HG02943 (cell line): Measurements from ENCODE around the gene DNAI1.

Source experiments
- ATAC-seq: cut with Tn5 transposase; IDR thresholded peaks from one replicate; pipeline ENCODE4 v1.9.1; 2021; ENCODE audit warnings: mild to moderate bottlenecking, low read depth, moderate library complexity; ENCODE audit not compliant: unreplicated experiment

Gene DNAI1

GRCh38 chr9:34555500-34555899 lies 96.9 kb downstream of the DNAI1 start:
- ATAC-seq = no peak

GRCh38 chr9:34555936-34556525 lies 97.4 kb downstream of the DNAI1 start:
- ATAC-seq = no peak

- no peak for ATAC-seq
Observed at GRCh38 chr9:34556949-34557348, 98.3 kb downstream of the DNAI1 start.

GRCh38 chr9:34557426-34558321 lies 99.1 kb downstream of the DNAI1 start:
- ATAC-seq = no peak

GRCh38 chr9:34558364-34558763 lies 99.8 kb downstream of the DNAI1 start:
- ATAC-seq = no peak

GRCh38 chr9:34558919-34559623 lies 100.5 kb downstream of the DNAI1 start:
- ATAC-seq = no peak

GRCh38 chr9:34559624-34560455 lies 101.2 kb downstream of the DNAI1 start:
- no peak for ATAC-seq

GRCh38 chr9:34560599-34561214 lies 102.1 kb downstream of the DNAI1 start:
- ATAC-seq = no peak

- ATAC-seq = no peak
Observed at GRCh38 chr9:34562135-34562745, 103.6 kb downstream of the DNAI1 start.

GRCh38 chr9:34563262-34563661 lies 104.7 kb downstream of the DNAI1 start:
- no peak for ATAC-seq

GRCh38 chr9:34564617-34565016 lies 106.0 kb downstream of the DNAI1 start:
- ATAC-seq = no peak

GRCh38 chr9:34565856-34566255 lies 107.3 kb downstream of the DNAI1 start:
- no peak for ATAC-seq

GRCh38 chr9:34566322-34566721 lies 107.7 kb downstream of the DNAI1 start:
- no peak for ATAC-seq

- ATAC-seq = no peak
Observed at GRCh38 chr9:34566972-34567371, 108.4 kb downstream of the DNAI1 start.

- ATAC-seq = no peak
Observed at GRCh38 chr9:34568133-34568532, 109.5 kb downstream of the DNAI1 start.

GRCh38 chr9:34568774-34569173 lies 110.2 kb downstream of the DNAI1 start:
- ATAC-seq = no peak

- ATAC-seq = no peak
Observed at GRCh38 chr9:34570376-34570775, 111.8 kb downstream of the DNAI1 start.
